GM12874 (cell line): ENCODE data around the gene DLG5.

ENCODE experiments used
- TF ChIP-seq, protein P1 (sequence below): IDR thresholded peaks from 2 replicates; pipeline ENCODE4 v1.5.1; 2011; ENCODE audit warnings: low read depth, mild to moderate bottlenecking, control low read depth, low read length, moderate library complexity; ENCODE audit not compliant: insufficient read depth

DLG5 gene

DNA sequence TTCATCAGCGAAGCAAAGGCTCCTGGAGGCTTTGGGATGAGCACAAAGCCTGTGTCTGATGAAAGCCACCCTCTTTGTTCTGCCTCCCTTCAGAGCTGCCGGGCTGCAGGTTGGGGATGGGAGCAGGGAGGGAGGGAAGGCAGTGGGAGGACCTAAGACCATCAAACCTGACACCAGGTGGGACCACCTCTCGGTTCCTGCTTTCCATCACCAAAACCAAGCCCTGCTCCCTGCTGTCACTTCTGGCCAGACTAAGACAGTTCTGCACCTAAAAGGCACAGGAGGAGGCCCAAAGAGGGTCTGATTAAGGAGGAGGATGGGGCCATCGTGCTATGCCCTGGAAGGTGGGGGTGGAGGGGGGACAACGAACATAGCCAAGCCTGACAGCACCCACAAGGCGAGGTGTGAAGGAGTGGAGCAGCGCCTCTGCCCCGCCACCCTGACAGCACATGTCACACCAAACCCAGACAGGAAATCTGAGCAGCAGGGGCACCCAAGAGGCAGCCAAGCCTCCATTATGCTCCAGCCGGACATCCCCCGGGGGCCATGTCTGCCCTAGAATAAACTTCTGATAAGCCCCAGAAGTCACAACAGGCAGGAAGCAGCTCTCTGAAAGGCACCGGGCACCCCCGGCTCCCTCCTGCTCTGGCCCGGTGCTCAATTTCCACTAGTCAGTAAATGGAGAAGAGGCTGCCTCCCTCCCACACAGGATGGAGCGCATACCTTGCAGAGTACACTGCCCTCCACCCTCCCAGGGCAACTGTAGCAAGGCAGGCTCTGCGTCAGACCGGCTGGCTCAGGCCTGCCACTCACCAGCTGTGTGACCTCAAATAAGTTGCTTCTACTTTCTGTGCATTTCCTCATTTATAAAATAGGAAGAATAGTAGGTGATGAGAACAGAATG is 48.9 kb downstream of the DLG5 start:
- TF ChIP-seq, protein P1, sequence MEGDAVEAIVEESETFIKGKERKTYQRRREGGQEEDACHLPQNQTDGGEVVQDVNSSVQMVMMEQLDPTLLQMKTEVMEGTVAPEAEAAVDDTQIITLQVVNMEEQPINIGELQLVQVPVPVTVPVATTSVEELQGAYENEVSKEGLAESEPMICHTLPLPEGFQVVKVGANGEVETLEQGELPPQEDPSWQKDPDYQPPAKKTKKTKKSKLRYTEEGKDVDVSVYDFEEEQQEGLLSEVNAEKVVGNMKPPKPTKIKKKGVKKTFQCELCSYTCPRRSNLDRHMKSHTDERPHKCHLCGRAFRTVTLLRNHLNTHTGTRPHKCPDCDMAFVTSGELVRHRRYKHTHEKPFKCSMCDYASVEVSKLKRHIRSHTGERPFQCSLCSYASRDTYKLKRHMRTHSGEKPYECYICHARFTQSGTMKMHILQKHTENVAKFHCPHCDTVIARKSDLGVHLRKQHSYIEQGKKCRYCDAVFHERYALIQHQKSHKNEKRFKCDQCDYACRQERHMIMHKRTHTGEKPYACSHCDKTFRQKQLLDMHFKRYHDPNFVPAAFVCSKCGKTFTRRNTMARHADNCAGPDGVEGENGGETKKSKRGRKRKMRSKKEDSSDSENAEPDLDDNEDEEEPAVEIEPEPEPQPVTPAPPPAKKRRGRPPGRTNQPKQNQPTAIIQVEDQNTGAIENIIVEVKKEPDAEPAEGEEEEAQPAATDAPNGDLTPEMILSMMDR = no peak

DNA sequence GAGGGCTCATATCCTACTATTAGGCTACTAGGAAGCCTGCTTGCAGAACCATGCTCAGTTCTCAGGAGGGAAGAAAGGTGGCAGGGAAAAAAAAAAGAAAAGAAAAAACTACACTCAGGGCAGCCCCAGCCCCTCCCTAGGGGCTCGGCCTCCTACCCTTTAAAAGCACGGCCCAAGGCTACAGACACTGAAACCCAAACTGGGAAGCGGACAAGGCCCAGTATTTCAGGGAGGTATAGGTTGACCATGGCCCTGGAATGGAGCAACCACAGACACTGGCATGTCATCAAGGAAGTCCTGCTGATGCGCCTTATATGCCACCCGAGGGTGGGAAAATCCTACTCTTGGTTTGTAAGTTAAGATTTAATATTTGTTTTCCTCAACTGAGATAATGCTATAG is 50.8 kb downstream of the DLG5 start:
- TF ChIP-seq, protein P1 = no peak

DNA sequence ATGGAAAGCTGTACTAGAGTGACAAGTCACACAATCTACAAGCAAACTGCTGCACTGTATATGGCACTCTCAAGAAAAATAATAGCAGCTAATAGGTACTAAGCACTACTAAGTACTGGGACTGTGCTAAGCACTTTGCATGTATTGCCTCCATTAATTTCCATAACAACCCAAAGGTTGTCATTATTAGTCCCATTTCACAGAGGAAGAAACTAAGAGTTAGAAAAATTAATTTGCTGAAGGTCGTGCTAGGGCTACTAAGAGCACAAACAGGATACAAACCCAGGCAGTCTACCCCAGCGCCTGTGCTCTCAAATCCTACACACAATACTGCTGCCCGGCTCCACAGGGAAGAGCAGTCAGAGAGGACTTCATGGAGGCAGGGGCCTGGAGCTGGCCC is 51.7 kb downstream of the DLG5 start:
- TF ChIP-seq, protein P1 = no peak

DNA sequence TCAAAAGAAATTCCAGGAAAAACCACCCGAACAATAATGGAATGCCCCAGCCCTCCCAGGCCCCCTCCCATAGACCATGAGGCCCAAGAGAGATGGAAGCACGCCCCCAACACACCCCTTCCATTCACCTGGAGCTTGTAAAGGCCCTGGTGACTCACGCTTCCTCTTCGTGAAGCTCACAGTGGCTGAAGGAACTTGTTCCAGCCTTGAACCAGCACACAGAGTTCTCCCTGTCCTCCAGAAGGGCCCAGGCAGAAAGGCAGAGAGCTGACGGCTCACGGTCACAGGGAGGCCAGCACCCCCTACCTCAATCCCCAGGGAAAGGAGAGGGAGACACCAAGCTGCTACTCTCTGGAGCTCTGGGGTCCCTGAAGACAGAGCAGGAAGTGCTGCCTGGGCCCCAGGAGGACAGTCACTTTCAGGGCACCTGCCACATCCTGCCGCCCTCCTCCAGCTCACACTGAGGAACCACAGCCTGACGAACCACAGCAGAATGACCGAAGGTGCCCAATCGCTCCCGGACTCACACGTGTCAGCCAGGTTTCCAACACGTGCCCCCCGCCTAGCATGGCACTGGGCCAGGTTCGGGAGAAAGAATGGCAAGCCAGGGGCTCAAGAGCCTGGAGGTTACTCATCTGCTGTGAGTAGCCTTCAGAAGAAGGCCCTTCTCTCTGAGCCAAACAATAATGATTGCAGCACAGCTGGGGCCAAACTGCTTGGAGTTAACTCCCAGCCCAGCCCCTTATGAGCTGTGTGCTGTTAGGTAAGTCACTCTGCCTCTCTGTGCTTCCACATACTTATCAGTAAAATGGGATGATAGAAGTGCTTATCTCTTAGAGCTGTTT is 52.8 kb downstream of the DLG5 start:
- TF ChIP-seq, protein P1 = no peak

DNA sequence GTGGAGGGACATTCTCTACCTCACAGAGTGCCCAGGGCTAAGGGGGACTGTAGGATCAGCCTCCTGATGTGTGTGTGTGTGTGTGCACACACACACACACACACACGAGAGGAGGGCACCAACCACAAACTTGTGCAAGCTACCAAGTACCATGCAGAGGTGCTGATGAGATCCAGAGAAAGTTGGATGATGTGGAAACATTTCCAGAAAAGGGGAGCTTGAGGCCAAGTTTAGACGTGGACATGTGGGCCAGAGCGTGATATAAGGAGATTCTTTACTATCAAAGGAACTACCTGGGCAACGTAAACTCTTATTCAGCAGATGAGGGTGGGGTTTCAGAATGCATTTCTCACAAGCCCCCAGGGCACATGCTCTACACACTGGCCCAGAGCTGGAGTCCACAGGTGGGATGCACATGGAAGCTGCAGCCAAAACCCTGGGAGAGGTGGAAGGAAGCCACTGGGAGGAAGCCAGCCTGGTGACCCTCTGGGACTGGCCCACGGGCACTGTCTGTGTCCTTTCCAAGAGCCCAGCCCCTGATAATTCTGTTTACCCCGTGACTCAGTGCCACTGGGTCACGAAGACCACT is 53.5 kb downstream of the DLG5 start:
- TF ChIP-seq, protein P1 = no peak

DNA sequence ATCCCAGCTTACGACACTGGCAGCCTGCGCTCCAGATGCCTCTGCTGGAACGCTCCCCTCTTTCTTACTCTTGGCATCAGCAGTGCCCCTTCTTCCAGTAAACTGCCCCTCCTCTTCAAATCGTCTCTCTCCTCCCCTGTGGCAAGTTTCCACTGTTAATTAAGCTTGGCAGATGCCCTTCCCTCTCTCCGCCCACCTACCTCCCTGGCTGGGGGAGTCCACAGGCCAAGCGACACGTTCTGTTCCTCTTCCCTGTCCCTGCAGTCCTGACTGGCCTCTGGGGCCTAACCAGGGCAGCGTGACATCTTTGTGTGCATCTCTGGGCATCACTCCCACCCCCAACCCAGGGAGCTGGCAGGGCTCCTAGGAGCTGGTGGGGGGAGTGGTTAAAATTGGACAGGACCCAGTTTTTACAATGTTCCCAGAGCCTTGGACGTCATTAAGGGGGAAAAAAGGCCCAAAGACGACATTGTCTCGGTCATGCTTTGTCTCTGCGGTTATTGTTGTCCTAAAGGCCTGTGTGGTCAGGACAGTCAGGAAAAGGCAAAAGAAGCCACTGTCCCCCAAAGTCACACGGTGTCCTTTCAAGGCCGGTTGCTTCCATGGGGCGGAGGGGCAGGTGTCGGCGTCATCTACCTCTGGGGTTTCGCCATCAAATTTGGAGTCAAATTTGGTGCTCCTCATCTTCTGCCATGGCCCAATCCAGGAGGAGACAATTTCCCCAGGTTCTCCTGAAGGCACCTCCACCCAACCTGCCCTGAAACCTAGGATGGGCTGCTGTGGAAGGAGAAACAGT is 54.2 kb downstream of the DLG5 start:
- TF ChIP-seq, protein P1 = no peak
